Measurements from ENCODE around the gene CDH24. TPM values are rescaled to one million over a fixed set of nuclear protein-coding genes. Genes with fewer than 3 reads are reported as not detected.
"Not testable (repeated sequence)": the region's sequence is repeated elsewhere in the genome, so short reads cannot be mapped to it uniquely, and the experiment has no call there.

CDH24 gene
- polyA plus RNA-seq, 3 donors, result 0.13 to 0.14 TPM; not detected in 1

DNA sequence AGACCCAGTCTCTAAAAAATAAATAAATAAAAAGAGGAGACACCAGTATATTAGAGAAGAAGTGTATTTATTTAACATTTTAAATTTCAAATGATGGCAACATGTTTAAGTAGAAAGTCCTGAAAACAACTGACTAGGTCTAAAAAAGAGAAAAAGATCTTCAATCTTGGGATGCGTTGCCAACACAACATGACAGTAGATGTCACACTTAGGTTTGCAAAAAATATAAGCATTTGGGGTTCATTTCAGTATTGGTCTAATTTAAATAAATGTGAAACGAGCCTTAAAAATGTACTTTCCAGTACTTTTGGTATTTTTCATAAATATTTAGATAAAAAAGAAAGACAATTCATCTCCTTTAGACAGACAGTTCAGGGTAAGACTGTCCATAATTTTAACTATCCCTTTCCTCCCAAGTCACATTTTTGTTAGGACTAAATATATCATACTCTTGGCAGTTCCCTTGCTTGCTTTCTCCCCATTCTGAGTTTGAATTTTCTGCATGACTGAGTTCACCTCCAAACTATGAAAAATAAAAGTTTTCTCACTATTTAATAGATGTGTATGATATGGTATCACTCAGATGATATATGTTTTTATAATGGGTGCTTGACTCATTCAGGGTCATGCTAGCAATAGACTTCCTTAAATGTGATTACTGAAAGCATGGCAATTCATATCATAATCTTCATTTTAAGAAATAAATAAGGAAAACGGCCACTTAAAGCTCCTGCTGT, 51.7 kb downstream of the CDH24 start:
- H3K4me1 ChIP-seq (ENCODE audit: control insufficient read depth in 1 of 2, insufficient read depth in 2 of 2, low read length in 2 of 2), result peaks cover 30 to 40% of the 10 kb centered on the region in 2 donors
- H3K27me3 Mint-ChIP-seq (ENCODE audit: low read depth in 3 of 3), result no peaks in the 10 kb centered on the region
- intact Hi-C loops (cut with micrococcal nuclease), result loop anchor here in 1 of 2 donors (10.0 kb wide), 1 partner anchor 1439 kb away; the partner anchor contains the start of gene SDR39U1
- H3K4me1 Mint-ChIP-seq, result peaks cover 21% of the 10 kb centered on the region
- H3K9ac ChIP-seq (ENCODE audit: insufficient read depth, low read length, poor library complexity, severe bottlenecking), result no peak overlapping the region
- TF ChIP-seq, protein P1, sequence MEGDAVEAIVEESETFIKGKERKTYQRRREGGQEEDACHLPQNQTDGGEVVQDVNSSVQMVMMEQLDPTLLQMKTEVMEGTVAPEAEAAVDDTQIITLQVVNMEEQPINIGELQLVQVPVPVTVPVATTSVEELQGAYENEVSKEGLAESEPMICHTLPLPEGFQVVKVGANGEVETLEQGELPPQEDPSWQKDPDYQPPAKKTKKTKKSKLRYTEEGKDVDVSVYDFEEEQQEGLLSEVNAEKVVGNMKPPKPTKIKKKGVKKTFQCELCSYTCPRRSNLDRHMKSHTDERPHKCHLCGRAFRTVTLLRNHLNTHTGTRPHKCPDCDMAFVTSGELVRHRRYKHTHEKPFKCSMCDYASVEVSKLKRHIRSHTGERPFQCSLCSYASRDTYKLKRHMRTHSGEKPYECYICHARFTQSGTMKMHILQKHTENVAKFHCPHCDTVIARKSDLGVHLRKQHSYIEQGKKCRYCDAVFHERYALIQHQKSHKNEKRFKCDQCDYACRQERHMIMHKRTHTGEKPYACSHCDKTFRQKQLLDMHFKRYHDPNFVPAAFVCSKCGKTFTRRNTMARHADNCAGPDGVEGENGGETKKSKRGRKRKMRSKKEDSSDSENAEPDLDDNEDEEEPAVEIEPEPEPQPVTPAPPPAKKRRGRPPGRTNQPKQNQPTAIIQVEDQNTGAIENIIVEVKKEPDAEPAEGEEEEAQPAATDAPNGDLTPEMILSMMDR (IDR thresholded peaks at IDR 0.05), result no peak
- H3K27ac ChIP-seq (ENCODE audit: low read depth in 1 of 2, low read length in 2 of 2), result no peak overlapping the region
- no peak overlapping the region for H3K4me3 Mint-ChIP-seq
- H3K4me2 ChIP-seq (replicated peaks; ENCODE audit: extremely low read depth, low read length, poor library complexity, severe bottlenecking), result peak overlapping the region; percentile 88
- no peaks in the 10 kb centered on the region for H3K36me3 ChIP-seq (replicated peaks in 1 of 2; ENCODE audit: control insufficient read depth in 1 of 2, insufficient read depth in 2 of 2, low read length in 2 of 2)
- H3K4me3 ChIP-seq (replicated peaks in 1 of 3; ENCODE audit: low read depth in 2 of 3, low read length in 3 of 3), result peak overlapping the region in 1 of 3 experiments; percentile 89
- H3K27ac Mint-ChIP-seq, result peak overlapping the region in 1 of 7 donors; percentile 68
- no peaks in the 10 kb centered on the region for H4K20me1 ChIP-seq (ENCODE audit: insufficient read depth, low read length)
- H3K36me3 Mint-ChIP-seq, result peaks cover 0 to 4% of the 10 kb centered on the region in 2 donors
- H3K79me2 ChIP-seq (ENCODE audit: insufficient read depth, low read length), result peaks cover 26% of the 10 kb centered on the region
- DNase-seq, result no peak
- WGBS (ENCODE audit: insufficient coverage), result 50% methylated on average over 1 of the region's 3 CpGs
- no peaks in the 10 kb centered on the region for H3K27me3 ChIP-seq (ENCODE audit: control insufficient read depth in 2 of 2, insufficient read depth in 2 of 2, low read length in 2 of 2)
- no peaks in the 10 kb centered on the region for H3K9me3 ChIP-seq (replicated peaks in 1 of 2; ENCODE audit: control insufficient read depth in 1 of 2, insufficient read depth in 1 of 2, low read length in 2 of 2)
- peak overlapping the region; percentile 98 for H2AFZ ChIP-seq (ENCODE audit: insufficient read depth, low read depth, low read length, poor library complexity, severe bottlenecking)
- H3K9me3 Mint-ChIP-seq, result no peaks in the 10 kb centered on the region

- not testable (repeated sequence) for H3K9me3 ChIP-seq (replicated peaks in 1 of 2; ENCODE audit: control insufficient read depth in 1 of 2, insufficient read depth in 1 of 2, low read length in 2 of 2); H3K27ac Mint-ChIP-seq; H3K36me3 ChIP-seq (replicated peaks in 1 of 2; ENCODE audit: control insufficient read depth in 1 of 2, insufficient read depth in 2 of 2, low read length in 2 of 2); H3K27me3 ChIP-seq (ENCODE audit: control insufficient read depth in 2 of 2, insufficient read depth in 2 of 2, low read length in 2 of 2); H2AFZ ChIP-seq (ENCODE audit: insufficient read depth, low read depth, low read length, poor library complexity, severe bottlenecking); H3K4me2 ChIP-seq (replicated peaks; ENCODE audit: extremely low read depth, low read length, poor library complexity, severe bottlenecking); H3K4me3 Mint-ChIP-seq; H3K4me3 ChIP-seq (replicated peaks in 1 of 3; ENCODE audit: low read depth in 2 of 3, low read length in 3 of 3); H3K27ac ChIP-seq (ENCODE audit: low read depth in 1 of 2, low read length in 2 of 2); H4K20me1 ChIP-seq (ENCODE audit: insufficient read depth, low read length); H3K27me3 Mint-ChIP-seq (ENCODE audit: low read depth in 3 of 3); DNase-seq; H3K9ac ChIP-seq (ENCODE audit: insufficient read depth, low read length, poor library complexity, severe bottlenecking); H3K9me3 Mint-ChIP-seq
- Mint-ChIP-seq H3K36me3 (peaks cover 2 to 11% of the 10 kb centered on the region in 2 donors), H3K4me1 (peaks cover 17% of the 10 kb centered on the region)
- H3K79me2 ChIP-seq (ENCODE audit: insufficient read depth, low read length), result peaks cover 22% of the 10 kb centered on the region
- intact Hi-C loops (cut with micrococcal nuclease), result loop anchor here in 1 of 2 donors (10.0 kb wide), 1 partner anchor 1441 kb away; the partner anchor contains the start of gene SDR39U1
- 100% methylated on average over 3 of the region's 4 CpGs for WGBS (ENCODE audit: insufficient coverage)
- peaks cover 23 to 32% of the 10 kb centered on the region in 2 donors for H3K4me1 ChIP-seq (ENCODE audit: control insufficient read depth in 1 of 2, insufficient read depth in 2 of 2, low read length in 2 of 2)
Measured at GRCh38 chr14:23004274-23004673, 53.0 kb downstream of the CDH24 start.

Measured in CD14-positive monocyte (primary cell).